ENCODE results near the gene ELFN2.
"Not testable (repeated sequence)": the region's sequence is repeated elsewhere in the genome, so short reads cannot be mapped to it uniquely, and the experiment has no call there.

The ELFN2 gene, protein sequence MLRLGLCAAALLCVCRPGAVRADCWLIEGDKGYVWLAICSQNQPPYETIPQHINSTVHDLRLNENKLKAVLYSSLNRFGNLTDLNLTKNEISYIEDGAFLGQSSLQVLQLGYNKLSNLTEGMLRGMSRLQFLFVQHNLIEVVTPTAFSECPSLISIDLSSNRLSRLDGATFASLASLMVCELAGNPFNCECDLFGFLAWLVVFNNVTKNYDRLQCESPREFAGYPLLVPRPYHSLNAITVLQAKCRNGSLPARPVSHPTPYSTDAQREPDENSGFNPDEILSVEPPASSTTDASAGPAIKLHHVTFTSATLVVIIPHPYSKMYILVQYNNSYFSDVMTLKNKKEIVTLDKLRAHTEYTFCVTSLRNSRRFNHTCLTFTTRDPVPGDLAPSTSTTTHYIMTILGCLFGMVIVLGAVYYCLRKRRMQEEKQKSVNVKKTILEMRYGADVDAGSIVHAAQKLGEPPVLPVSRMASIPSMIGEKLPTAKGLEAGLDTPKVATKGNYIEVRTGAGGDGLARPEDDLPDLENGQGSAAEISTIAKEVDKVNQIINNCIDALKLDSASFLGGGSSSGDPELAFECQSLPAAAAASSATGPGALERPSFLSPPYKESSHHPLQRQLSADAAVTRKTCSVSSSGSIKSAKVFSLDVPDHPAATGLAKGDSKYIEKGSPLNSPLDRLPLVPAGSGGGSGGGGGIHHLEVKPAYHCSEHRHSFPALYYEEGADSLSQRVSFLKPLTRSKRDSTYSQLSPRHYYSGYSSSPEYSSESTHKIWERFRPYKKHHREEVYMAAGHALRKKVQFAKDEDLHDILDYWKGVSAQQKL

DNA sequence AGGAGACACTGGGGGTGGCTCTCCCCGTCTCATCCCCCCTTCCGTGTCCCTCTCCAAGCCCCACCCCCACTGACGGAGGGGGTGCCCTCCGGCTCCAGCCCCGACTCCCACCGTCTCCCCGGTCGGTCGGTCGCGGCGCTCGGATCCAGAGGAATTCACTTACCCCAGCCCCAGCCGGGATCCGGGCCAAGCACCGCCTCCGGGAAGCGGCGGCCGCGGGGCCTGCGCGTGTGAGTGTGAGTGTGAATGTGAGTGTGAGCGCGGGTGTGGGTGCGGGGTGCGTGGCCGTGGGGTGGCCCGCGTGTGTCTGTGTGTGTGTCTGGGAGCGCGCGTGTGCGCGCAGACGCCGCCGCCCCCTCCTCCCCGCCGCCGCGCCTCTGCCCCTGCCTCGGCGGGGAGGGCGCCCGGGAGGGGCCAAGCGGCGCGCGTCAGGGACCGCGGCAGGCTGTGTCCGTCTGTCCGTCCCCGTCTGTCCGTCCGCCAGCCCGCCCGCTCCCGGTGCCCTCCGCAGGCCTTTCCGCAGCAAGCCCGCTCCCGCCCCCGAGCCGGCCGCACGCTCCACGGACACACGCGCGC lies at the start of gene ELFN2:
ELFN2 (minus strand) TSS at position 345 of the 576 bp plus-strand sequence. CDS start 51,945 bp downstream, outside the sequence.
- DNase-seq (ENCODE audit: low spot score) = no peak

DNA sequence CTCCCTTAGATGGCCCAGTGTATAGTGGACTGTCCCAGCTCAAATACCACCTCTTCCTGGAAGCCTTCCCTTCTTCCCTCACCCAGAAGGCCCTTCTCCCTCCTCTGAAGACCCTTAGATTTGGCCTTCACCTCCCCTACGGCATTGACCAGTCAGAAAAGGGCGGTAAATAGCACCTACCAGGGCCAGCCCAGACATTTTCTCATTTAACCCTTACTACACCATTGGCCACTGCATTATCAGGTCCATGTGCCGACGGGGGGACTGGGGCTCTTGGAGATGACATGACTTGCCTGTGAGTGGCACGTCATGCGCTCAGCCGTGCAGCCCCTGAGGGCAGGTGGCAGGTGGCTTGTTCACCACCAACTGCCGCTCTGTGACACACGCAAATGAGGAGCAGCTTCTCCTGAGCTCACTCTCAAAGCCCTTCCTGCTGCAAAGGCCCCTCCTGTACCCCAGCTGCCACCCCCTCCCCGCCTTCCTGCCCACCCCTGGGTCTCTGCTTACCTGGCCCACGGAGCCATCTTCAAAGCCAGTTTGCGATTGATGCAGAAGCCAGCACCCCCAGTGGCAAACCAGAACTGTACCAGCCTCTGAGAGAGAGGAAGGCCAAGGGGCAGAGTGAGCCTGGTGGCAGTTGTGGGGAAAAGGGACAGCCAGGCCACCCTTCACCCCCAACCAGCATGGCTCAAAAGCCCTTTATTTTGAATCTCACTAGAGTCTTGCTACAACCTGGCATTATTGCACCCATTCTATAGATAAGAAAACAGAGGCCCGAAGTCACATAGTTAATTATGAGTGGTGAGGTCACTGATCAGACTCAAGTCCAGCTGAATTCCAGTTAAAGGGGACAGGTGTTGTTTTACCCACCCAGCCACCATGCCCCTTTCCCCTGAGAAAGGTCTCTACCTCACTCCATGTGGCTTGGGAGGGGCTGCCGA lies 49.4 kb upstream of the ELFN2 start:
- peak; percentile 73 for DNase-seq (ENCODE audit: low spot score)

DNA sequence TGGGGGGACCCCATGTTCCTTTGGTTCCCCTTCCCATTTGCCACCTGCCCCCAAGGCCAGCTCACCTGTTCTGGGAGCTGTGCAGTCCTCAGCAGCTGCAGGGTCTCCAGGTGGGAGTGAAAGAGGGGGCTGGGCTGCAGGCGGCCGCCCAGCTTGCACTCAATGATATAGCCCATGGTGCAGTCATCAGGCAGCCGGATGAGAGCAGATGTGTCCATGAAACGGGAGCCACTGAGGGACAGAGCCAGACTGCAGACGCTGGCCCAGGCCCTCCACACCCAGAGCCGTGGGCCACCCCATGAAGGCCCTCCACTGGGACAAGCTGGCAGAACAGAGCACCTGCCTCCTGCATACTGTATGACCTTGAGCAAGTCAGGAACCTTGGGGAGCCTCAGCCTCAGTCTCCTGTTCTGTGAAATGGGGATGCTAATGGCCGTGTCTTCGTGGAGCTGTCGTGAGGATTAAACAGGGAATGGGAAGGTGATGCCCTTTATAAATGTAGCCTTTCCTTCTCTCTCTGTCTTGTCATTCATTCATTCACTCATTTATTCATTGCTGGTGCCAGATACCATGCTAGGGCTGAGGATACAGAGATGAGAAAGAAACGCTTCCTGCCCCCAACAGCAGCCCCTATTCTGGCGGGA lies 47.3 kb upstream of the ELFN2 start:
- DNase-seq (ENCODE audit: low spot score) = no peak

DNA sequence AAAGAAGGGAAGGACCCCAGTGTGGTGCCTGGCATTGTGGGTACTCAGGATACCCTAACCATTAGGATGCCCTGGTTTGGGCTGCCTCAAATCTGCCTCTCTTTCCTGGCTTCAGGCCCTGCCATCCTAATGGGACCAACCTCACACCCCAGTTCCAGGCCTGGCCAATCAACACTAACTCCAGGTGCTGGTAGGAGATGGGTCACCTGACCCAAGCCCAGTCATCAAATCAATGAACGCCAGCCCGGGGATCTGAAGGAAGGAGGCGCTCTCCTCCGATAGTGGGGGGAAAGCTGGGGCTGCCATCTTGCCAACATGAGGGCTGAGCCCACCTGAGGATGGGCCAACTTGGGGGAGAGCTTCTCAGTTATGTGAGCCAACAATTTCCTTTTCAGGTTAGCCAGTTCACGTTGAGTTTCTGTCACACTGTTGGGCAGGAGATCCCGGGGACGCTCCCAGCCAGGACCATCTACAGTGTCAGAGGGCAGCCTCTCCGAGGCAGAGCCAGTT lies 46.2 kb upstream of the ELFN2 start:
- DNase-seq (ENCODE audit: low spot score) = no peak

DNA sequence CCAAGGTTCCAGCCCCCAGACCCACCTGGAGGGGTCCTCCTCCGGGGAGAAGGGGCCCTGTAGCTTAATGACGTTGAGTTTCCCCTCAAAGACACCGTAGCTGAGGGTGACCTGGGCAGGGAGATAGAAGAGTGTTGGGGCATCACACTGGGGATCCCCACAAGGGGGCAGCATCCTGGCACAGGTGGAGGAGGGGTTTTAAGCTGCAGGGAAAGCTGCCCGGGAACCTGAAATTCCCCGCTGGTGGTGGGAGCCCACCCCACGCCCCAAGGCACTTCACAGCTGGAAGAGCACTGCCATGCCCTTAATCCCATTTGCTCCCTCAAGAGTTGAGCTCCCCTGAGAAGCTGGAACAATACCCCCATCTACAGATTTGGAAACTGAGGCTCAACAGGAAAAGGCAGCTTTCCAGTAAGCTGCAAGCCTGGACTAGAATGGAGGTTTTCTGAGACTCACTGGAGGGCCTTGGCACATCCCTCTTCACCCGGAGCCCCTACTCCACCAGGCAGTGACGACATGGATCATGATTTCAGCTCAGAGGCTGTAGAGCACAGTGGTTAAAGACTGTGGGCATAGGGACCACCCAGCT lies 45.2 kb upstream of the ELFN2 start:
- DNase-seq (ENCODE audit: low spot score) = peak; percentile 64

DNA sequence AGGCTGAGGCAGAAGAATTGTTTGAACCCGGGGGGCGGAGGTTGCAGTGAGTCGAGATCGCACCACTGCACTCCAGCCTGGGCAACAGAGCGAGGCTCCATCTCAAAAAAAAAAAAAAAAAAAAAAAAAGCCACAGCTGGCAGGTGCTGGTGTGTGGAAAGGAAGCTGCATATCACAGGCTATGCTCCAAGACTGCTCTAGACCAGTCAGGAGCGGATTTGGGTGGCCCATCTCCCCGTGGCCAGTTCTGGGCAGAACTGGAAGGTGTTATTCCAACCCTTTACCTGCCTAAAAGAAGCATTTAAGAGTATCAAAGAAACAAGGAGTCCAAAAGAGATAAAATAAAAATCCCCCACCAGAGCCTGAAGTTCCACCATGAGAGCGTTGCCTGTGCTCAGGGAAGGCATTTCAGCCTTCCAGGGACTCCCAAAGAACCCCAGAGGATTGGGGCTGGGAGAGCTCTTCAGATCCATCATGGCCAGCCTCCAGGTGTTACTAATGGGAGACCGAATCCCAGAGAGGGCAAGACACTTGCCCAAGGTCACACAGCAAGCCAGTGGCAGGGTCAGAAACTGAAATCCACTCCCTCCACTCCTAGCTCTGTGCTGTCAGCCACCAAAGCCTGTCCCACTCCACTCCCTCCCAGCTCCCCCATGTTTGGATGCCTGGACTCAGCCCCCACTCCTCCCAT lies 44.6 kb upstream of the ELFN2 start:
- no peak for DNase-seq (ENCODE audit: low spot score)

DNA sequence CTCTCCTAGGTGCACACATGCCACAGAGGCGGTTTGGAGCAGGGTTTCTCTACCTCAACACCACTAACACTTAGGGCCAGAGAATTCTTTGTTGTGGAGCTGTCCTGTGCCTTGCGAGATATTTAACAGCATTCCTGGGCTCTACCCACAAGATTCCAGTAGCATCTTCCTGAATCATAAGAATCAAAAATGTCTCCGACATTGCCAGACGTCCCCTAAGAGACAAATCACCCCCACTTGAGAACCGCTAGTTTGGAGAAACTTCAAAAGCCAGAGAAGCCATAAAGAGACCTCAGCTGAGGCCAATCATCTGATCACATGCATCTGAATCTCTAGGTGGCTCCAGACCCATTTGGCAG lies 42.8 kb upstream of the ELFN2 start:
- no peak for DNase-seq (ENCODE audit: low spot score)

DNA sequence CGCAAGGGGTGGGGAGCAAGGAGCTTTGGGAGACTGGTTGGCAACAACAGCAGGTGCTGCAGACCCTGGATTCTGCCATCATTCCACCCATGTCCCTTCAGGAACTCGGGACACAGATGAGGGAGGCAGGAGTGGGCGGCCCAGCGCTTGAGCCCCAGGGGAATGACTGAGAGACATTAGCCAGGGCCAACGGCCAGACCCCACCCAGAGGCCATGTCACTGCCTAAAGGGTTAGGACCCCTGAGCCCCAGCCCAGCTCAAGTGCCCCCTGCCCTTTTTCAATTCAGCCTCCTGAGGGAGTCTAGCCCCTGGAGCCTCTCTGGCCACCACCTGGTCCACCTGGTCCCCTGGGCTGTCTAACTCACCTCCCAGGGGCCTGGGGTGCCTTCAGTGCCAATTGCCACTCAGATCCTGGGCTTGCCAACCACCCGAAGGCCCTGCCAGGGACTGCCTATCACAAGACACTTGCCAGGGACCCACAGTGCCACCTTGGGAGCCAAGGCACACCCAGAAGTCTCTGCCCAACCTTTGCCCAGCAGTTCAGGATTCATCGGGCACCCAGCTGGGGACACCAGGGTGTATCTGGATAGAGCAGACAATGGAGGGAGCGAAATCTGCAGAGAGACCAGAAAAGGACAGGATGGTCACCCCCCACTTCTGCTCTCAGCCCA lies 42.3 kb upstream of the ELFN2 start:
- DNase-seq (ENCODE audit: low spot score) = no peak

DNA sequence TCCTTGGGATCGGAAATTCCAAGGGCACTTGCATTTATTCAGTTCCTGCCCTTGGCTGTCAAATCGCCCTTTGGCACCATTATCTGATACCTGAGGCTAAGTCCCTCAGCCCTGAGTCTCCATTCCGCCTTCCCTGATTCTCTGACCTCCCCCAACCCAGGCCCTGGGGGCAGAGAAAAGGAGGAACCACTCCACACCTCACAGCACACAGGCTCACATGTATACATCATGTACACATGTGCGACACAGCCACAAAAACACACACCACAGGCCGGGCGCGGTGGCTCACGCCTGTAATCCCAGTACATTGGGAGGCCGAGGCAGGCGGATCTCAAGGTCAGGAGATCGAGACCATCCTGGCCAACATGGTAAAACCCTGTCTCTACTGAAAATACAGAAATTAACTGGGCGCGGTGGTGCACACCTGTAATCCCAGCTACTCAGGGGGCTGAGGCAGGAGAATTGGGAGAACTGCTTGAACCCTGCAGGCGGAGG lies 41.0 kb upstream of the ELFN2 start:
- not testable (repeated sequence) for DNase-seq (ENCODE audit: low spot score)

DNA sequence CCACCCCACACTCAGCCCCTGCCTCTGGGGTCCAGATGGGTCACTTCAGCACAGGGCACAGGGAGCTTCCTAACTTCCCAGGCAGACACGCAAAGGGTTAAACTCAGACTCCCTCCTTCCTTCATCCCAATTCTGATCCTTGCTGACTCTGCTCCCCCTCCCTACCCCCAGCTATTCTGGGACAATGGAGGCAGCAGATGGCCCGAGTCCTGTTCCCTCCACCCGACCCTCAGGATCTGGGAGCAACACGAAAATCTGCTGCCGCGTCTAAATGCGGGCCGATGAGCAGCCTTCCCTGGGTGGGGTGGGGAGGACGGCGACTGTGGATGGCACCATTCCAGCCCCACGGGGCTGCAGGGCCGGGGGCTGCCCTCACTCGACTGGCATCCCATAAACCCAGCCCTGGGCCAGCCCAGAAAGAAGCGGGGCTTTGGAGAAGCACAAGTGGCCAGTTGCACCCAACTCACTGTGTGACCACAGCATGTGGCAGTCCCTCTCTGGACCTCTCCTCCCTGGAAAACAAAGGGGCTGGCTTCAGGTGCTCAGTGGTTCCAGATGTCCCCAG lies 40.2 kb upstream of the ELFN2 start:
- no peak for DNase-seq (ENCODE audit: low spot score)

DNA sequence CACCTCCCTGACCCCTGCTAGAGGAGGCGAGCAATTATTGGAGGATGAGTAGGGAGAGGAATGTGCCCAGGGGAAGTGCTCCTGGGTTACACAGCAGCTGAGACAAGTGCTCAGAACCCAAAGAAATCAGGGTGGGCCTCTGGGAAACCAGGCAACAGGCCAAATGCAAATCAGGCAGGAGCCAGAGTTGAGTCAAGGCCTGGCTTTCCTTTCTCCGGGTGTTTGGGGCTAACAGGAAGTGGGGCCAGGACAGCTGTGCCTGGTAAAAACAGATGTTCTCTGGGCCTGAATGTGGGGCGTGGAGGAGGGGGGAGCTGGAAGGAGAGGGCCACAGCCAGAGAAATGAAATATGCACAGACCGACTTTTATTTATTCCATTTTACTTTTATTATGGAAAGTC lies 36.9 kb upstream of the ELFN2 start:
- peak; percentile 33 for DNase-seq (ENCODE audit: low spot score)

DNA sequence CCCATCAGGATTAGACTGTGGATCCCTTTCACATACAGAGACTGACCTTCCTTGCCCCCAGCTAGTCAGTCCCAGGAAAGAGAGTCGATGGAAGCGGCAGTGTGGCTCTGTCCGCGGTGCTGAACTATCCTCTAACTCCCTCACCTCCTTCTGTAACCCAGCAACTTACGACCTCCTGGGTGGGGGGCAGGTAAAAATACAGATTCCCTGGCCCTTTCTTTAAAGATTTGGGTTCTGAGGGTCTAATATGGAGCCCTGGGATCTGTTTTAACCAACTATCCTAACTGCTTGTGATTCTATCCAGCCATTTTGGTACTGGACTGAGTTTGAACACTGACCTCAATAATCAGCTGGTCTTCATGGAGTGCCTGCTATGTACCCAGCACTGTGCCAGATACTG lies 35.7 kb upstream of the ELFN2 start:
- DNase-seq (ENCODE audit: low spot score) = no peak

DNA sequence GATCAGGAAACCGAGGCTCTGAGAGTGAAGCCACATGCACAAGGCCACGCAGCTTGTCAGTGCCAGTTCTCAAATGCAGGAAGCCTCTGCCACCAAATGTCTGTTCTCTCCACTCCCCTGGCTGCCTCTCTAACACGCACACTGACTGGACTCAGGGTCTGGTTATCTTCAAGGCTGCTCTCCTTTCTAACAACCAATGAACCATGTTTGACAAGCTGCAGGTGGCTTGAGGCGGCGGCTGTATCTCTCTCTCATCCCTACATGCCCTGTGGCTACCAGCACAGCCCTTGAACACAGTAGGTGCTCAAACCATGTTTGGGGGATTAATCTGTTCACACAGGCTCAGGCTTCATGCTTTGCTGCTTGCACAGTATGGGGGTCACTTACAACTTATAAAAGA lies 35.2 kb upstream of the ELFN2 start:
- no peak for DNase-seq (ENCODE audit: low spot score)

DNA sequence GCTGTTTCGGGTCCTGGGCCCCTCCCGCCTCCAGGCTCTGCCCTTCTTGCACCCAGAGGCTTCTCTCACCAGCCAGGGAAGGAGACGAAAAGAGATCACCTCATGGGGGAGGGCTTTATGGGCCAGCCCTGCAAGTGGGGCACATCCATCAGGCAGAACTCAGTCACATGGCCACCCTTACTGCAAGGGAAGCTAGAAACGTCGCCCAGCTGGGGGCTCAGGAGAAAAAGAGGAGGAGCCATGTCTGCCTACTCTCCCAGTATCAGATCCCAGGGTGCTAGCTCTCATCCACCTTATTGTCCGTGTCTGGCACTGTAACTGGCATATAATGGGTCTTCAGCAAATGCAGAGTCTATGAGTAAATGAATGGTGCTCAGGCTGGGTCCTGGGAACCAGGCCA lies 34.7 kb upstream of the ELFN2 start:
- no peak for DNase-seq (ENCODE audit: low spot score)

DNA sequence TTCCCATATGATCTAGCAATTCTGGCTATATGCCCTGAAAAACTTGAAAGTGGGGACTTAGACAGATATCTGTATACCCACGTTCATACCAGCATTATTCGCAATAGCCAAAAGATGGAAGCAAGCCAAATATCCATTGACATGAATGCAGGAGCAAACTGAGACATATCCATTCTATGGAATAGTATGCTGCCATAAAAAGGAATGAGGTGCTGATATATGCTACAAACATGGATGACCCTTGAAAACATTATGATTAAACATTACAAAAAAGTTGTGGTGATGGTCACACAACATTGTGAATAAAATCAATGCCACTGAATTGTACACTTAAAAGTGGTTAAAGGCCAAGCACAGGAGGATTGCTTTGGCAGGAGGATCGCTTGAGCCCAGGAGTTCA lies 33.4 kb upstream of the ELFN2 start:
- DNase-seq (ENCODE audit: low spot score) = no peak

DNA sequence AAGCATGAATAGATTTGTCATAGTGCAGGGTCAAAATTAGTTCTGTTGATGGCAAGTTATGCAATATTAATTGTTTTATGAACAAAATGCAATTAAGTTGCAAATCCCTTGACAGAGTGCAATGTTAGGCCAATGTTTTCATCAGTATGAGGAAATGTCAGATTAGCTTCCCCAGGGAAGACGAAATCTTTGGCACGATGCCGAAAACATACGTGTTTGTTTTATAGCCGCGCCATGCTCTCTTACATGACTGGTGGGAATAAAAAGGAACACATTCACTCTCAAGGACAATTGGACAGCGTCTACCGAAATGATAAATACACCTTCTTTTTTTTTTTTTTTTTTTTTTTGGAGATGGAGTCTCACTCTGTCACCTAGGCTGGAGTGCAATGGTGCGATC lies 31.9 kb upstream of the ELFN2 start:
- DNase-seq (ENCODE audit: low spot score) = no peak

DNA sequence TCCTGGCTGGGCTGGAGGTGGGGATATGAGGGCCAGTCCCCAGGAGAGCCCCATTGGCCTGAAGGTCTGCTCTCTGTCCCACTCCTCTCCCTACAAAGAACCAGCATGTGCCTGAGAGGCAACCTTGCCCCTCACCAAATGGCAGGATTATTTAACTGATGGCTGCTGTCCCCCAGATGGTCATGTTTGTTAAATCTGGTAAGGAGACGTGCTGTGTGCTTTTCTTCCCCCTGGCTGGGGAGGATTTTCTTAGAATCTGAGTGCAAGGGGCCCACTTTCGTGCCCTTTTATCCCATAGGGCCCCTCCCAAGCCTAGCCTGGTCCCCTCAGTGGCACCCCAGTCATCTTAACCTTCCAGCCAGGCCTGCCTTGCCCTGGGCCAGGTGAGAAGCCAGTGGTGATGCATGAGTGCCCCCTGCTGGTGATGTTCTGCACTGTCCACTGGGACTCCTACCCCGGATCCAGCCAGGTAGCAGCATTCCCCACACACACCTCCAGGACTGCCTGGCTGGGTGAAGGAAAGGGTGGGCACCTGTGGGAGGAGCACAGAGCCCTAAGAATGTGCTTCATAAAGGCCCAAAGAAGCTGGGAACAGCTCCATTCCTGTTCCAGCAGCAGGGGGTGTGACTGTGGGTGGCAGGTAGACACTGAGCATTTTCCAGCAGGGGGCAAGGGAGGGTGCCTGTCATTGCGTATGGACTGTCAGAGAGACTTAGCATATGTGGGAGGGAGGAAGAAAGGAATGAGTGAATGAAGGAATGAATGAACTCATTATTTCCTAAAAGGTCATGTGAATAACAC lies 30.0 kb upstream of the ELFN2 start:
- peak; percentile 81 for DNase-seq (ENCODE audit: low spot score)

DNA sequence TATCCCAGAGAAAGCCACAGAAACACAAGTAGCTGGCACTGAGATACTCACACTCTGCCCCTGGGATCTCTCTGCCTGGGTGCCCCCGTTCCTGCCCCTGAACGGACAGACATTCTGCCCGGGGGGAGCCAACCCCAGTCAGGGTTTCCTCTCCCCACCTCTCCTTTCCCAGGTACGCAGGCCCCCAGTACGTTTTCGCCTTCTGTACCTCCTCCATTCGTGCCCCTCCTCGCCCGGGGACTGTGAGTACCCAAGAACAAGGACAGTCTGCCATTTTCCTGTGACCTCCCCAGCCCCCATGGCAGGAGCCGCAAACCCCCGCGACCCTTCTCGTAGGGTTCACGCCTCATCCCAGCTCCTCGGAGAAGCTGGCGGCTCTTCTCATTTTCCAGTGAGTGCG lies 29.1 kb upstream of the ELFN2 start:
- DNase-seq (ENCODE audit: low spot score) = no peak

All from germinal center (tissue), 1 donor.